Stimulated activated CD8-positive, alpha-beta memory T cell treated with anti-CD3 and anti-CD28 coated beads, Interleukin-12 subunit alpha, Interleukin-12 subunit beta, amount 100 ng/mL, for 4 hours (primary cell): ENCODE measurements around the gene CLIC6.

Experiments used
- DNase-seq: peaks from one replicate; pipeline ENCODE4 v3.0.0-alpha.2; 2020; ENCODE audit warnings: low read depth

The CLIC6 gene

DNA sequence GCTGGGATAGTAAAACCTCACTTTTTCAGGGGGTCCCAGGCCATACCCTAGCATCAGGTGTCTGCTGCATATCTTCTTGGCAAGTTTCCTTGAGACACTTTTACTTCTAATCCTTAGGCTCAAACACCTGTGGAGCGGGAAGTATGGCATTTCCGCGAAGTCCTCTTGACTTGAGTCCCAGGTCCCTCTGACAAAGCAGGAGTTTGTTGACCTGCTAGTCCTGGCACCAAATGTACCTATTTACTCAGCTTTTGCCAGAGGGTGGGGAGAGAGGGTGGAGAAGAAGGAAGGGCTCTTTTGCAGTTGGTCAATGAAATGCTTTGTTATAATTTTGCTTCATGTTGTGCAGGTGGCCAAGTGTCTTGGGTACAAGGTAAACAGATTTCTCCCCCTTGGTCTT is 59.7 kb downstream of the CLIC6 start:
- DNase-seq, result no peak

- DNase-seq, result no peak
These were observed 61.4 kb downstream of the CLIC6 start for GRCh38 chr21:34730194-34730593.

DNA sequence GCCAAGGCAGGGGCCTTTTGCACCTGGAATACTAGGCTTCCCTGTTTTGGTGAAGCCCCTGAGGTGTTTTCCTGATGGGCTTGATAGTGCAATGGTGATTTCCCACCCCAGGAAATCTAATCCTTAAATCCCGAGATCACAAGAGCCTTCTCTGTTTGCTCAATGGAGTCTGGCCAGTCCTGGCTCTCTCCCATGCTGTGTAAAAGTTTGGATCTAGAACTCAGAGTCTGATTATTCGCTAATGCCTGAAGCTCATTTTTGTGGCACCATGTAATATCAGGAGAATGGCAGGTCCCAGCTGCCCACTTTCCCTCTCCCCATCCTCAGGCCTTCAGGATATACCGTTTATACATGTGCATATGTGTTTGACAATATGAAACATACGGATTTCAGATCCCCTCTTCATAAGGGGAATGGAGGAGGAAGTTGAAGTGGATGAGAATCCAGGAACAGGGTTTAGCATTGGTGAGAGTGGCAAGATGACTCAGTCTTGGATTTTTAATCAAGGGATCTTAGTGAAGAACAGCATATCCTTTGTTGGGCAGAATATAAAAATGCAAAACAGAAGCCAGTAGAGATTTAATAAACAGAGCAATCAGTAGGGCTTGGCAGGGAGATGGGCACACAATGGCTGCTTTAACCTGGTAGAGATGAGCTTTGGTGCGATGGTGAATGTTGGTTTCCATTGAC is 62.1 kb downstream of the CLIC6 start:
- no peak for DNase-seq

DNA sequence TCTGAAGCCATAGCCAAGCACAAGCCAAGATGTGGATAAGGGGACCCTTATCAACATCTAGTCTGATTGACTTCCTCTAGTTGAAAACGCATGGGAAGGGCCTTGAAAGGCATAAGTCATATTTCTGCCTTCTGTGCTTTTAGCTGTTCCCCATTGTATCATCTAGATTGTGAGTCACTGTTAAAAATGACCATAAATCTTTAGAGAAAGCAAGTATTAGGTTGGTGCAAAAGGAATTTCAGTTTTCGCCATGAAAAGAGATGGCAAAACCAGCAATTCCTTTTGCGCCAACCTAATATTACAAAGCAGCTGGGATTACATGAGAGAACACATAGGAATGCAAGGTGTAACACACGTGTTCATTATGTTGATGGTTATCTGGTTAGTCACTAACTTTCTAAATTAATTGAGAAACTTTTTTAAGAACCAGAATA is 63.6 kb downstream of the CLIC6 start:
- DNase-seq, result no peak

GRCh38 chr21:34733852-34734251 is 65.1 kb downstream of the CLIC6 start:
- no peak for DNase-seq

DNA sequence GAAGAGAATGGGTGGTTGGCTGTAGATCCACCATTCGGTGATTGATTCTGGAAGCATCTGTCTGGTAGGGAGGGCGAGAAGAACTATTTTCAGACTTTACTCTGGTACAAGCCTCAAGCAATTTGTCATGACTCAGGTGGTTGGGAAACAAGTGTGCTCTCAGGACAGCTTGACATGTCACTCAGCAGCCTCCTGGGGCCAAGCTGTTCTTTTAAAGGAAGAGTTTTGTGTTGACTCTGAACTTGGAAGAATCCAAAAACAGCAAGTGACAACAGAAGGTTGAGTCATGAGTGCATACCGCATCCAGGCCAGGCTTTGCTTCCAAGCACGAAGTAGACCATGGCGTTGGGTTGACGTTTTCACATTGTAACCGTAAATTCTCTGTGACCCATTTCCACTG is 65.9 kb downstream of the CLIC6 start:
- no peak for DNase-seq

DNA sequence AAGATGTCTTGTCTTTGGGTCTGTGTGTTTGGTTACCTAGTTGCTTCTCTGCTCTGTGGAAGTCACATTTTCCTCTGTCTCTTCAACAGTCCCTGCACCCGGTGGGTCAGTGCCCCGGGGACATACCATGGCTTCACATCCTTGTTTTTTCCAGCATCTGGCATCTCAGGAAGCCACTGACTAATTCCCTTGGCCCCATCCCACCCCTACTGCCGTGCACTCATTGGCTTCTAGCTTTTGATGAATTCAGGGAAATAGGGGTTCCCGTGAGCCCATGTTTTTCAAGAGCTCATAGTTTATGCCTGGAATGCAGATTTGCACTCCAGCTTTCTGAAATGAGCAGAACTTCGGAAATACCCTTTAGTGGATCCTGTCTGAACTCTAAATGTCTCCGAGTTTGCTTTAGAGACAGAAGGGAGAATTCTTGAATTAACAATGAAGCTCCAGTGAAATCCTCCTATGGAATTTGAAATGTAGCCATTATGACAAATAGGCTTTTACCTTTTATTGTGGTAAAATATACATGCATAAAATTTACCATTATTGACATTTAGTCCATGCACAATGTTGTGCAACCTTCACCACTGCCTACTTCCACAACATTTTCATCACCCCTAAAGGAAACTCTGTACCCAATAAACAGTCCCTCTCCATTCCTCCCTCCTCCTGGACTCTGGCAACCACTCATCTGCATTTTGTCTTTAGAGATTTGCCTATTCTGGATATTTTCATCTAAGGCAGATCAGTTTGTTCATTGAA is 67.5 kb downstream of the CLIC6 start:
- no peak for DNase-seq

GRCh38 chr21:34737115-34737514 is 68.3 kb downstream of the CLIC6 start:
- DNase-seq, result no peak

- no peak for DNase-seq
These were observed 71.4 kb downstream of the CLIC6 start for GRCh38 chr21:34740198-34740597.

DNA sequence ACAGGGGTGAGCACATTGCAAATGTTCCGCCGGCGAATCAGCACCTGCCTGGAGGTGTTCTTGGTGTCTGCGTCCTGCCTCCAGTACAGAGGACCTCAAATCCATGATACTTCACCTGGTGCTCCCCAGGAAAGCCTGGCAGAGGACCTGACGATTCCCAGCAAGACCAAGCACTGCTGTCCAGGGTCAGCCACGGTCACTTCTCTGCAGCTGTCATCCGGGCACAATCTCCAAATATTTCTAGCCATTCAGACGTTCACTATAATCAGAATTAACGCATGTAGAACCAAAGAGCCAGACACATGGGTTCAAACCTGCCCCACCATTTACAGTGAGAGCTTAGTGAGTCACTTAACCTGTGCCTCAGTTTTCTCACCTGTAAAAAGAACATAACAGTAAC is 74.5 kb downstream of the CLIC6 start:
- no peak for DNase-seq

DNA sequence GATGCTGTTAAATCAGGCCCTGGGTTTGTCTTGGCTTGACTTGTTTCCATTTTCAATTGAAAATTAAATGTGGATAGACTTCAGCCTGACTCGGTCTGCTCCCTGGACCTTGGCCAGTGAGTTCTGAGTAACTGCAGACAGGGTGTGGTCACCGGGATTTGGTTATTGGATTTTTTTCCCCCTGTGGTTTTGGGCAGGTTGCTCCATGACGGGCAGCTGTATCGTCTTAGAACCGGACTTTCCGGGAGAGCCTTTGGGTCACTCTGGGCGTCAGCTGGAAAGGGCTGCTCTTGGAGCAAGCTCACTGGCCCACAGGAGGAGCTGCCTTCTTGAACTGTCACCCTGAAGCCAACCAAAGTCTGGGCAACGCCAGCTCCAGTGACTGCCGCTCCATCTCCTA is 75.0 kb downstream of the CLIC6 start:
- DNase-seq, result no peak

DNA sequence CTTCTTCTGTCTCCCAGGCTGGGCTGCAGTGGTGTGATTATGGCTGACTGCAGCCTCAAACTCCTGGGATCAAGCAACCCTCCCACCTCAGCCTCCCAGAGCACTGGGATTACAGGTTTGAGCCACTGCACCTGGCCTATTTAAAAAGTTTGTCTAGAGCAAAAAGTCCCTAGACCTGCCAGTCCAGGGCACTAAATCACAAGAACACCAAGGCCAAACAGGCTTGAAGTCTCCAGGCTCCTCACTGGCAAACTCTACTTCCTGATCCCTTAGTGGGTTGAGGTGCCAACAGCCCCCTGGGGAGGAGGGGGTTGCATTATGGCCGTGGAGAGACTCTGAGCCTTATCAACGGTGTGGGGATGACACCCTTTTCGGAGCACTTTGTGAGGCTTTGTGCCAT is 76.0 kb downstream of the CLIC6 start:
- no peak for DNase-seq

GRCh38 chr21:34745557-34746255 is 76.9 kb downstream of the CLIC6 start:
- DNase-seq, result peak; percentile 15

- DNase-seq, result no peak
These were observed 80.1 kb downstream of the CLIC6 start for GRCh38 chr21:34748862-34749261.

DNA sequence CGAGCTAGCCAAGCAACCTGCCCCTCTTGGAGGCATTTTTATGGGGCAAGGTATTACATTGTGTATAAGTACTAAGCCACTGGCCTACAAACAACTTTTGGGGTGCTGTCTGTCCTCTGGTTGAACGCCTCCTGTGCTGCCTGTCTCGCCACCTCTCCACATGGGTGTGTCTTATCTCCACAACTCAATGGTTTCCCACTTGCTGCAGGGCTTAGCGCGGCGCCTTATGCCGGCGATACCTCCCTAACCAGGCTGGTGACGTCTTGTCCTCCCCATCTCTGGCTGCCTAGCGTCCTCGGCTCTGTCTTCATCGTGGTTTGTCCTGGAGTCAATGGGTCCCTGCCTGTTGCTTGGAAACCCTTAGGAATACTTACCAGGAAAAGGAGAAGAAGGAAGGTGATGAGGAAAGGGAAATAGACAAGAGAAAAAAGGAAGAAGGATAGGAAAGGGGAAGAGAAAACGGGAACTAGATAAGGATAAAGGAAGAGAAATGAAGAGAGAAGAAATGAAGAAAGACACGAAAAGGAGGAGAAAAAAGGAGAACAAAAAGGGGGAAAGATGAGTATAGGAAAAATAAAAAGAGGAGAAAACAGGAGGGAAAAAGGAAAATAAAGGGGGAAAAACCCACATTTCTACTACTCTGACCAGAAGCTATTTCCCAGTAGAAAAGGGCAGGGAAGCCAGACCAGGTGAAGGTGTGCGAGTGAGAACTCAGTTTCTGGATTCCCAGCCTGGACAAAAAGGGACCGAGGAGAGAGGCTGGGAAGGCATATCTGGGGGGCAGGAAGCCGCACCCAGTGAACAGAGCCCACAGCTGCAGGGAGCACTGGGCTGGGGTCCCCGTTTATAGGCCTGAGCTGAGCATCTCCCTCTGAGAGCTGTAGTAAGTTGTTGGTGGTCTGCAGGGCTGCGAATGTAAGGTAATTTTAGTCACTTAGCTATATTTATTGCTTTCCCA is 86.2 kb downstream of the CLIC6 start:
- DNase-seq, result no peak

- DNase-seq, result no peak
These were observed 93.0 kb downstream of the CLIC6 start for GRCh38 chr21:34761758-34762330.

GRCh38 chr21:34762786-34763185 is 94.0 kb downstream of the CLIC6 start:
- no peak for DNase-seq

- DNase-seq, result no peak
These were observed 96.0 kb downstream of the CLIC6 start for GRCh38 chr21:34764715-34765284.

GRCh38 chr21:34765619-34766018 is 96.8 kb downstream of the CLIC6 start:
- no peak for DNase-seq

- no peak for DNase-seq
These were observed 98.1 kb downstream of the CLIC6 start for GRCh38 chr21:34766862-34767261.
